ENCODE measurements around the gene INKA2. TPM values are rescaled to one million over a fixed set of nuclear protein-coding genes. Genes with fewer than 3 reads are reported as not detected.

Gene INKA2
- total and polyA plus RNA-seq, 2 of the 4 experiments (the other 2 are of a cell fraction), result 2.2 to 2.6 TPM

DNA sequence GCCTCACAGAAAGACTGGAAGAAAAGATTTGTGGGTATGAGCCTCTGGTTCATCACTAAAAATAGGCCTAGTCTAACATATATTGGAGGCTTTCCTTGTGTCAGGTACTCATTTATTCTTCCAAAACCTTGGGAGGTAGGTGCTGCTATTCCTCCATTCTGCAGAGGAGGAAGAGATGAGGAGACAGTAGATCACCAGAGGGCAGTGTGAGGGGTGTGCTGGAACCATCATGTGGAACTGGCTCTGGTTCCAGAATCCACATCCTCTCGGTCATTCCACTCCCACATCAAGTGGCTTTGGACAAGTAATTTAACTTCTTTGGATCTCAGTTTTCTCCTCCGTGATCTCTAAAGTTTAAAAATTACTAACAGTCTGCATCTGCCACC lies 7.4 kb upstream of the INKA2 start:
- Histone ChIP-seq H3K27ac (ENCODE audit: insufficient read depth, low read length) (no peak overlapping the region), H4K91ac (ENCODE audit: insufficient read depth, low read depth, low read length) (no peak overlapping the region), H3K14ac (replicated peaks; ENCODE audit: low read depth, low read length) (no peak overlapping the region), H3K4me1 (ENCODE audit: control insufficient read depth, insufficient read depth, low read length) (peaks cover 13% of the 10 kb centered on the region), H3K9me1 (ENCODE audit: insufficient read depth, low read length) (peaks cover 30% of the 10 kb centered on the region), H4K20me1 (ENCODE audit: insufficient read depth, low read length) (peaks cover 10% of the 10 kb centered on the region; the same call in 1 of the 2 replicates), H4K5ac (ENCODE audit: low read depth, low read length) (no peak overlapping the region), H3K56ac (ENCODE audit: extremely low read depth, insufficient read depth, low read length) (no peak overlapping the region), H2BK5ac (ENCODE audit: low read depth, low read length, poor library complexity, severe bottlenecking) (no peak overlapping the region), H3K23ac (ENCODE audit: low read depth, low read length) (no peak overlapping the region), H4K8ac (ENCODE audit: low read depth in 2 of 2, low read length in 2 of 2) (no peak overlapping the region), H2AK5ac (ENCODE audit: low read depth, low read length) (no peak overlapping the region), H2AK9ac (replicated peaks; ENCODE audit: low read depth, low read length, poor library complexity) (no peak overlapping the region), H3K4me3 (ENCODE audit: insufficient read depth, low read depth, low read length) (no peak overlapping the region), H3K27me3 (ENCODE audit: control insufficient read depth, insufficient read depth, low read length) (no peaks in the 10 kb centered on the region), H3K79me1 (ENCODE audit: low read depth in 1 of 2, low read length in 2 of 2) (no peaks in the 10 kb centered on the region; a peak in 1 of 4 replicates), H3K18ac (ENCODE audit: low read depth, low read length) (no peak overlapping the region), H3K36me3 (ENCODE audit: control insufficient read depth, insufficient read depth, low read length) (no peaks in the 10 kb centered on the region), H2BK120ac (ENCODE audit: low read depth, low read length) (no peak overlapping the region), H3K4ac (ENCODE audit: low read depth, low read length) (0 out of 2 replicates have a peak overlapping the region, but pooled peaks have one; percentile 36), H2AFZ (replicated peaks; ENCODE audit: low read length, poor library complexity) (no peak overlapping the region), H3K9me3 (ENCODE audit: control insufficient read depth, insufficient read depth, low read length) (no peaks in the 10 kb centered on the region), H2BK20ac (ENCODE audit: low read depth, low read length) (no peak overlapping the region), H3K9ac (ENCODE audit: low read depth, low read length) (no peak overlapping the region), H2BK15ac (ENCODE audit: low read depth, low read length) (no peak overlapping the region), H3K4me2 (ENCODE audit: low read depth, low read length) (no peak overlapping the region)
- intact Hi-C loops (cut with micrococcal nuclease), result no loop called here
- ATAC-seq (ENCODE audit: low read depth) (no peak), DNase-seq (no peak)
- TF ChIP-seq, protein P1, sequence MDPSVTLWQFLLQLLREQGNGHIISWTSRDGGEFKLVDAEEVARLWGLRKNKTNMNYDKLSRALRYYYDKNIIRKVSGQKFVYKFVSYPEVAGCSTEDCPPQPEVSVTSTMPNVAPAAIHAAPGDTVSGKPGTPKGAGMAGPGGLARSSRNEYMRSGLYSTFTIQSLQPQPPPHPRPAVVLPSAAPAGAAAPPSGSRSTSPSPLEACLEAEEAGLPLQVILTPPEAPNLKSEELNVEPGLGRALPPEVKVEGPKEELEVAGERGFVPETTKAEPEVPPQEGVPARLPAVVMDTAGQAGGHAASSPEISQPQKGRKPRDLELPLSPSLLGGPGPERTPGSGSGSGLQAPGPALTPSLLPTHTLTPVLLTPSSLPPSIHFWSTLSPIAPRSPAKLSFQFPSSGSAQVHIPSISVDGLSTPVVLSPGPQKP (IDR thresholded peaks at IDR 0.05; ENCODE audit: borderline replicate concordance, low read depth, low read length), result no peak
- TF ChIP-seq, protein P2, sequence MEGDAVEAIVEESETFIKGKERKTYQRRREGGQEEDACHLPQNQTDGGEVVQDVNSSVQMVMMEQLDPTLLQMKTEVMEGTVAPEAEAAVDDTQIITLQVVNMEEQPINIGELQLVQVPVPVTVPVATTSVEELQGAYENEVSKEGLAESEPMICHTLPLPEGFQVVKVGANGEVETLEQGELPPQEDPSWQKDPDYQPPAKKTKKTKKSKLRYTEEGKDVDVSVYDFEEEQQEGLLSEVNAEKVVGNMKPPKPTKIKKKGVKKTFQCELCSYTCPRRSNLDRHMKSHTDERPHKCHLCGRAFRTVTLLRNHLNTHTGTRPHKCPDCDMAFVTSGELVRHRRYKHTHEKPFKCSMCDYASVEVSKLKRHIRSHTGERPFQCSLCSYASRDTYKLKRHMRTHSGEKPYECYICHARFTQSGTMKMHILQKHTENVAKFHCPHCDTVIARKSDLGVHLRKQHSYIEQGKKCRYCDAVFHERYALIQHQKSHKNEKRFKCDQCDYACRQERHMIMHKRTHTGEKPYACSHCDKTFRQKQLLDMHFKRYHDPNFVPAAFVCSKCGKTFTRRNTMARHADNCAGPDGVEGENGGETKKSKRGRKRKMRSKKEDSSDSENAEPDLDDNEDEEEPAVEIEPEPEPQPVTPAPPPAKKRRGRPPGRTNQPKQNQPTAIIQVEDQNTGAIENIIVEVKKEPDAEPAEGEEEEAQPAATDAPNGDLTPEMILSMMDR (conservative IDR thresholded peaks at IDR 0.05; ENCODE audit: low read depth, low read length), result no peak
- TF ChIP-seq RAD21 (IDR thresholded peaks at IDR 0.05; ENCODE audit: low read length), result no peak
- TF ChIP-seq MAZ (IDR thresholded peaks at IDR 0.05; ENCODE audit: borderline replicate concordance, low read depth, low read length), result no peak
- TF ChIP-seq MAFK (IDR thresholded peaks at IDR 0.05; ENCODE audit: low read depth, low read length), result no peak
- TF ChIP-seq CHD1 (IDR thresholded peaks at IDR 0.05; ENCODE audit: low read depth, low read length), result no peak
- no peak for TF ChIP-seq SMC3 (IDR thresholded peaks at IDR 0.05; ENCODE audit: low read depth, low read length)
- no peak for TF ChIP-seq NFE2L2 (IDR thresholded peaks at IDR 0.05; ENCODE audit: low read depth, low read length)
- TF ChIP-seq CEBPB (IDR thresholded peaks at IDR 0.05; ENCODE audit: low read depth, low read length), result no peak
- no peak for TF ChIP-seq RFX5 (IDR thresholded peaks at IDR 0.05; ENCODE audit: low read depth, low read length)
- TF ChIP-seq, protein P3, sequence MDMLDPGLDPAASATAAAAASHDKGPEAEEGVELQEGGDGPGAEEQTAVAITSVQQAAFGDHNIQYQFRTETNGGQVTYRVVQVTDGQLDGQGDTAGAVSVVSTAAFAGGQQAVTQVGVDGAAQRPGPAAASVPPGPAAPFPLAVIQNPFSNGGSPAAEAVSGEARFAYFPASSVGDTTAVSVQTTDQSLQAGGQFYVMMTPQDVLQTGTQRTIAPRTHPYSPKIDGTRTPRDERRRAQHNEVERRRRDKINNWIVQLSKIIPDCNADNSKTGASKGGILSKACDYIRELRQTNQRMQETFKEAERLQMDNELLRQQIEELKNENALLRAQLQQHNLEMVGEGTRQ (IDR thresholded peaks at IDR 0.05; ENCODE audit: low read depth, low read length), result no peak
- TF ChIP-seq POLR2A (IDR thresholded peaks at IDR 0.05; ENCODE audit: low read depth, low read length), result no peak
- no peak for TF ChIP-seq RCOR1 (IDR thresholded peaks at IDR 0.05; ENCODE audit: insufficient replicate concordance, low read length)
- no peak for TF ChIP-seq BHLHE40 (IDR thresholded peaks at IDR 0.05; ENCODE audit: low read depth, low read length)
- no peak for TF ChIP-seq MXI1 (IDR thresholded peaks at IDR 0.05; ENCODE audit: borderline replicate concordance, low read depth, low read length)
- TF ChIP-seq FOS (IDR thresholded peaks at IDR 0.05; ENCODE audit: low read depth, low read length), result no peak
- ChIA-PET CTCF (interaction anchor here (0.7 to 2.4 kb wide), 5 partner anchors 15 to 238 kb away, joined by 3 to 8 read pairs (median 3); no protein-coding TSS in a partner anchor), POLR2A (ENCODE audit: unreplicated experiment) (no interaction called here)
- WGBS, 2 experiments (ENCODE audit: extremely low coverage in 2 of 2, insufficient read length in 1 of 2), result no CpG with 5 or more reads among the region's 2 CpGs
- in situ Hi-C loops (cut with MboI; ENCODE audit: low sequenced_read_pairs), result no loop called here
- dilution Hi-C loops (cut with HindIII; ENCODE audit: low sequenced_read_pairs, unreplicated experiment), result no loop called here
- no TSS peak for BruUV-seq (replicated peaks)
